ENCODE results near the gene PRELID3B. TPM values are rescaled to one million over a fixed set of nuclear protein-coding genes. Genes with fewer than 3 reads are reported as not detected.
A peak's percentile ranks its signal among the peaks of the same experiment; 100 is the strongest.

Gene PRELID3B
- total RNA-seq, 1 experiment from 2014 or later = 108 TPM

DNA sequence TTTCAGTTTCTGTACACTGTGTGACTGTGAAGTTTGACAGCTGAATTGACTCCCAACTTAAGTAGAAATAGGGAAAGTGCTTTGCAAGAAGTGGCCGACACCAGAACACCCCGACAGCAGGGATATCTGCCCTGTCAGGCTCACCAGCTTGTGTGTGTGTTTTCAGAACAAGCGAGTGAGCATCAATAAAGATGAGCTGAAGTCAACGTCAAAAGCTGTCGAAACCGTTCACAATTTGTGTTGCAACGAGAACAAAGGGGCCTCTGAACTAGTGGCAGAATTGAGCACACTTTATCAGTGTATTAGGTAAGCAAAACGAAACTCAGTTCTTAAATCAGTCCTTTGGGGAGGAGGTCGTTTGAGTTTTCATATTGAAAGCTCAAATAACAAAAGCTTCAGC is 50.9 kb downstream of the PRELID3B start:
- peak; percentile 92 for DNase-seq (ENCODE audit: low read depth, low spot score)
- in situ Hi-C loops (cut with HindIII; ENCODE audit: low pct_unique_long_range_greater_than_20kb, low sequenced_read_pairs) = no loop called here

- in situ Hi-C loops (cut with HindIII; ENCODE audit: low pct_unique_long_range_greater_than_20kb, low sequenced_read_pairs) = no loop called here
- peak; percentile 82 for DNase-seq (ENCODE audit: low read depth, low spot score)
Observed at GRCh38 chr20:58990651-58991445, 51.7 kb downstream of the PRELID3B start.

DNA sequence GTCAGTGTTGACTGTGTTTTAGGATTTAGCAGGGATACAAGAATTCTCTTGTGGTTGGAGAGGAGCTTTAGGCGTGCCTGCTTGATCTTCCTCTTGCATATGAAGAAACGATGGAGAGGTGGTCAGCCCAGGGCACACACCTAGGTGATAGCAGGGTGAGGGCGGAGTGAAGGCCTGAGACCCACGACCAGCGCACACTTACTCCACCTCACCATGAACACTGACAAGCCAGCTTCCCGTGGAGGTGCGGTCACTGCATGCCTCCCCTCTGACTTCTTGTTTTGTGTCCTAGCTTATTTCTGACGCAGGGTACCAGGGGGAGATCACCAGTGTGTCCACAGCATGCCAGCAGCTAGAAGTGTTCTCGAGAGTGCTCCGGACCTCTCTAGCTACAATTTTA is 53.4 kb downstream of the PRELID3B start:
- DNase-seq (ENCODE audit: low read depth, low spot score) = no peak
- in situ Hi-C loops (cut with HindIII; ENCODE audit: low pct_unique_long_range_greater_than_20kb, low sequenced_read_pairs) = no loop called here

DNA sequence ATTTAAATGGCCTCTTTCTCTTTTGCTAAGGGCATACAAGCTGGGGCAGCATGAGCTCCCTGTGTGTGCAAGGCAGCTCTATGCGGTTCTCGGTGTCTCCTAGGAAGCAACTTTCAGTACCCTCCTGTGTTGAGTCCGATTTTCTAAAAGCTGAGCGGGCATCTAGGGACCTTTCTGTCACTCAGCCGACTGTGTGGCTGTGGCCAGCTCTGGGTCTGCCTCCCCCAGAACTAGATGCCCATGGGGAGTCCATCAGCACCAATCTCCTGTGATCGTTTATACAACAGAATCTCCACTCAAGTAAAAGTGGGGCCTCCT is 54.1 kb downstream of the PRELID3B start:
- DNase-seq (ENCODE audit: low read depth, low spot score) = no peak
- in situ Hi-C loops (cut with HindIII; ENCODE audit: low pct_unique_long_range_greater_than_20kb, low sequenced_read_pairs) = no loop called here

DNA sequence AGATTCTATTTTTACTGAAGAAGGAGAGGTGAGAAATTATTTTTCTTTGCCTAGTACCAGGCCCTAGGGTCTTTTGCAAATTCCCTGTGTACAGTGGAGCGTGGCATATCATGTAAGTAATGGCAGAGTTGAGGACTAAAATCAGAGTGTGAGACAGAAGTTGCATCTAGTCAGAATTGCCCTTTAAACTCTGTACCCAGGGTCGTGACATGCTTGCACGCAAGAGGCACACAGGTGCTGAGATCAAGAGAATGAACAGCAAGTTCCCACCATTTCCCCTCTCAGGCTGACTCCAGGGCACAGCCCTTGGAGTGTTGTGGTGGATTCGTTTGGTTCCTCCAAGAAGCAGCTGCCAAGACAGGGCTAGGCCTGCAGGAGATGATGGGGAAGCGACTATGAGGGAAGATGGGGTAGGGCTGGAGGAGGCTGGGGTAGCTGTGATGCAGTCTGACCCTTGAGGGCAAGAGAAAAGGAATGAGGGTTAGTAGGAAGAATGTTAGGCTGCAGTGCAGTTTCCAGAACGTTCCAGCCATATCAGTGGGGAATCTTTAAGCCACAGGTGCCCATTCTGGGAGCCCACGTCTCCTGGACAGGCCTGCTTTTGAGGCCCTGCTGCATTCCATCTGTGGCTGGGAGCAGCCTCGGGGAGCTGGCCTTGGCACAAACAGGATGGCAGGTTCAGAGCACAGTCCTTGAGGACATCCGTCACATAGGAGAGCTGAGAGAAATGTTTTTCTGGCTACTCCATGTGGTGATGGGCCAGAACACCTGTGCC is 54.6 kb downstream of the PRELID3B start:
- in situ Hi-C loops (cut with HindIII; ENCODE audit: low pct_unique_long_range_greater_than_20kb, low sequenced_read_pairs) = no loop called here
- DNase-seq (ENCODE audit: low read depth, low spot score) = no peak

GRCh38 chr20:58986968-58987517 is 55.5 kb downstream of the PRELID3B start:
- in situ Hi-C loops (cut with HindIII; ENCODE audit: low pct_unique_long_range_greater_than_20kb, low sequenced_read_pairs) = no loop called here
- DNase-seq (ENCODE audit: low read depth, low spot score) = no peak

DNA sequence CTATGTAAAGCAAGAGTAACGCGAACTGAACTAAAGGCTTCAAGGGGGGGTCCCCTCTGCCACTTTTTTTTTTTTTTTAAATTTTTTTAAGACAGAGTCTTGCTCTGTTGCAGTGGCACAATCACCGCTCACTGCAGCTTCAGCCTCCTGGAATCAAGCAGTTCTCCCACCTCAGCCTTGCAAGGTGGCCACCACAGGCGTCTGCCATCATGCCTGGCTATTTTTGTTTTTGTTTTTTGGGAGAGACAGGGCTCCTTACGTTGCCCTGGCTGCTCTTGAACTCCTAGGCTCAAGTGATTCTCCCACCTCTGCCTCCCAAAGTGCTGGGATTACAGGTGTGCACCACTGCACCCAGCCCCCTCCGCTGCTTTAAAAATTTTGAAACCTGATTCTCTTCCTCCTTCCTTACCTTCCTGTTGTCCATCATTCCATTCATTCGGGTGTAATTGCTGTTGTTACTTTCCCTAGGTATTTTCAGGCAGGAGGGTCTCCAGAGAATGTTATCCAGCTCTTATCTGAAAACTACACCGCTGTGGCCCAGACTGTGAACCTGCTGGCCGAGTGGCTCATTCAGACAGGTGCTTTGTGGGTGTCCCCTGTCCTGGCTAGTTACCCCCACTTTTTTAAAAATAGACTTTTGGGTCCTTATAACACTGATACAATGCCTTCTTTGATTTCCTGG is 56.2 kb downstream of the PRELID3B start:
- in situ Hi-C loops (cut with HindIII; ENCODE audit: low pct_unique_long_range_greater_than_20kb, low sequenced_read_pairs) = no loop called here
- DNase-seq (ENCODE audit: low read depth, low spot score) = no peak

DNA sequence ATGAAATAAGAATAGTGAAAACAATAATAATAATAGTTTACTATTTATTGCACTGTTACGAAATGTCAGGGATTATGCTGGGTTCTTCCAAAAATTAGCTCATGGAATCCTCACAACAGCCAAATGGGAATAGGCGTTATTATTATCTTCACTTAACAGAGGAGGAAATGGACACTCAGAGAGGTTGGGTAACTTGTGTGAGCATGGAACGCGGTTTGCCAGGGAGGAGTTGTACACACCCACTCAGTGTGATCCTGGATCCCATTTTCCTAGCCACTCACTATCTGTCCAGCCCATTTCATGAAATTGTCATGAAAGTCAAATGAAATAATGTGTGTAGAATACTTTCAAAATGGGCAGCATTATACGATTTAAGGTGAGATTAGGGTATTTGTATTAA is 56.9 kb downstream of the PRELID3B start:
- no peak for DNase-seq (ENCODE audit: low read depth, low spot score)
- in situ Hi-C loops (cut with HindIII; ENCODE audit: low pct_unique_long_range_greater_than_20kb, low sequenced_read_pairs) = no loop called here

DNA sequence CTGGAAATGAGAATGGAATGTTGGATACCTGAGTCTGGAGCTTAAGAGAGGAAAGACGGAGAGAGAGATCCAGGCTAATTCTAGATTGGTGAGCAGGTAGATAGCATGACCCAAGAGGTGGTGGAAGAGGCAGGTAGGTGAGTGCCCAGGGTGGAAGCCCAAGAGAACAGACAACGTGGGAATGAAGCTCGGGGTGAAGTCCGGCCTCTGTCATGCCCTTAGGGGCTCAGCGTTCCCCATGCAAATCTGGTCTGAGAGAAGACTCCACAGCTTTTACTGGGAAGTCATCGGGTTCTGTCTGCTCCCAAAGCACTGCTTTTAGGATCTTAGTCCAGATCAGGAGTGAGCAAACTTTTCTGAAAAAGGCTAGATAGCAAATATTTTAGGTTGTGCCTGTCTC is 57.9 kb downstream of the PRELID3B start:
- DNase-seq (ENCODE audit: low read depth, low spot score) = no peak
- in situ Hi-C loops (cut with HindIII; ENCODE audit: low pct_unique_long_range_greater_than_20kb, low sequenced_read_pairs) = no loop called here

Other genes starting within 250 kb of the PRELID3B start
- 0.55 and 0.90 TPM in 2 replicates for gene GNAS-AS1, start 191.9 kb downstream of the PRELID3B start, total RNA-seq (2014; rRNA removed; shearing (Covaris generic))
- gene GNAS, start 190.1 kb downstream of the PRELID3B start, total RNA-seq (2014; rRNA removed; shearing (Covaris generic)) = 589 and 602 TPM in 2 replicates
- 76.2 and 86.5 TPM in 2 replicates for gene NELFCD, start 61.5 kb downstream of the PRELID3B start, total RNA-seq (2014; rRNA removed; shearing (Covaris generic))
- gene CTSZ, start 35.5 kb downstream of the PRELID3B start, total RNA-seq (2014; rRNA removed; shearing (Covaris generic)) = 187 and 200 TPM in 2 replicates
- not detected in 2 replicates for gene TUBB1, start 23.4 kb downstream of the PRELID3B start, total RNA-seq (2014; rRNA removed; shearing (Covaris generic))
- 96.6 and 107 TPM in 2 replicates for gene ATP5F1E, start 10.5 kb downstream of the PRELID3B start, total RNA-seq (2014; rRNA removed; shearing (Covaris generic))
- gene ZNF831, start 121.0 kb upstream of the PRELID3B start, total RNA-seq (2014; rRNA removed; shearing (Covaris generic)) = not detected in 2 replicates

Data from SK-MEL-5 (cell line).